HCT116 (cell line): ENCODE measurements around the gene RGS13. TPM values are rescaled to one million over a fixed set of nuclear protein-coding genes. Genes with fewer than 3 reads are reported as not detected.

ENCODE experiments used
- ATAC-seq: fragments of 200-7000 bp; cut with Tn5 transposase; 2 replicates; pipeline ENCODE4 v1.9.1; 2020; ENCODE audit warnings: mild to moderate bottlenecking, moderate library complexity
- BruUV-seq: library from RNA; stranded (reverse); fragments of 400-500 nt; replicated peaks from 2 replicates; lab custom pipeline; 2021; lab: Mats Ljungman, UMichigan
- CTCF ChIA-PET: fragments of 300-600 bp; sonication (Branson Sonifier 250); formaldehyde crosslinking; loops from one replicate; lab custom pipeline; 2021; ENCODE audit warnings: antibody characterized with exemption; lab: Charles Lee
- POLR2A ChIA-PET: fragments of 300-600, 350-600 bp; sonication (Branson Sonifier 250); formaldehyde crosslinking; loops from one replicate; lab custom pipeline; 2021; ENCODE audit warnings: antibody characterized with exemption; lab: Charles Lee
- RAD21 ChIA-PET, 2 experiments: fragments of 300-600 bp; sonication (Branson Sonifier 250); formaldehyde crosslinking; loops; one replicate each; lab custom pipeline; 2023; ENCODE audit warnings: low total read pairs in 2 of 2; ENCODE audit not compliant: uncharacterized antibody in 2 of 2, unreplicated experiment in 2 of 2, low non-redundant PET in 1 of 2; lab: Charles Lee
- DNase-seq: peaks from one replicate; pipeline ENCODE4 v3.0.0-alpha.2; 2010; ENCODE audit warnings: low read depth, low spot score
- H2AFZ ChIP-seq: fragments of 200-600 bp; shearing (Covaris generic), sonication (generic); 2 replicates; pipeline ENCODE4 v1.6.1; 2017; ENCODE audit warnings: low read depth, mixed run types, mixed read lengths, antibody characterized with exemption, low read length; ENCODE audit not compliant: poor library complexity, severe bottlenecking
- H3K27ac ChIP-seq: 2 replicates; pipeline ENCODE4 v1.5.1; 2012; ENCODE audit warnings: low read depth, low read length
- H3K27me3 ChIP-seq: fragments of 200-600 bp; sonication (generic); 2 replicates; pipeline ENCODE4 v1.6.1; 2016; ENCODE audit warnings: mixed run types, low read length, mixed read lengths; ENCODE audit not compliant: insufficient read depth
- H3K36me3 ChIP-seq, 2 experiments: fragments of 200-500 bp in 1 of 2; fragments of 200-600 bp in 1 of 2; sonication (Bioruptor generic) in 1 of 2; sonication (generic) in 1 of 2; 2 replicates each; pipeline versions ENCODE4 v1.5.1 to v1.6.1; 2014 to 2016; ENCODE audit warnings: low read length in 2 of 2, inconsistent platforms in 1 of 2, mixed read lengths in 1 of 2, mixed run types in 1 of 2; ENCODE audit not compliant: insufficient read depth in 2 of 2, control insufficient read depth in 1 of 2
- H3K4me1 ChIP-seq, 2 experiments: fragments of 200-600 bp in 1 of 2; sonication (generic) in 1 of 2; 2 replicates each; pipeline versions ENCODE4 v1.5.1 to v1.6.1; 2012 to 2017; ENCODE audit warnings: low read length in 2 of 2, inconsistent platforms in 1 of 2, mild to moderate bottlenecking in 1 of 2, mixed read lengths in 1 of 2, mixed run types in 1 of 2, moderate library complexity in 1 of 2; ENCODE audit not compliant: insufficient read depth in 2 of 2, control insufficient read depth in 1 of 2
- H3K4me2 ChIP-seq: fragments of 200-600 bp; sonication (generic); 2 replicates; pipeline ENCODE4 v1.6.1; 2017; ENCODE audit warnings: mixed run types, low read length, mixed read lengths
- H3K4me3 ChIP-seq, 2 experiments: fragments of 200-600 bp in 1 of 2; sonication (generic) in 1 of 2; replicated peaks in 1 of 2; 2 replicates each; pipeline ENCODE4 v1.5.1; 2011 to 2016; ENCODE audit warnings: low read length in 2 of 2, control low read depth in 1 of 2, low read depth in 1 of 2, mild to moderate bottlenecking in 1 of 2, mixed read lengths in 1 of 2, mixed run types in 1 of 2
- H3K79me2 ChIP-seq: fragments of 200-600 bp; sonication (generic); 2 replicates; pipeline ENCODE4 v1.6.1; 2017; ENCODE audit warnings: mild to moderate bottlenecking, mixed run types, low read length, moderate library complexity, mixed read lengths; ENCODE audit not compliant: insufficient read depth
- H3K9ac ChIP-seq: fragments of 200-600 bp; sonication (generic); 2 replicates; pipeline ENCODE4 v1.6.1; 2016; ENCODE audit warnings: low read length, mixed read lengths
- H3K9me2 ChIP-seq: fragments of 200-600 bp; sonication (generic), shearing (Covaris generic); 2 replicates; pipeline ENCODE4 v1.6.1; 2017; ENCODE audit warnings: mixed run types, mild to moderate bottlenecking, moderate library complexity; ENCODE audit not compliant: insufficient read depth
- H3K9me3 ChIP-seq, 2 experiments: fragments of 200-500 bp in 1 of 2; fragments of 200-600 bp in 1 of 2; sonication (Bioruptor generic) in 1 of 2; sonication (generic) in 1 of 2; 2 replicates each; pipeline ENCODE4 v1.6.1; 2014 to 2017; ENCODE audit warnings: low read length in 2 of 2, mixed read lengths in 2 of 2, inconsistent platforms in 1 of 2, low read depth in 1 of 2, mild to moderate bottlenecking in 1 of 2, mixed run types in 1 of 2, moderate library complexity in 1 of 2; ENCODE audit not compliant: control insufficient read depth in 1 of 2, insufficient read depth in 1 of 2
- H4K20me1 ChIP-seq: fragments of 200-600 bp; sonication (generic), shearing (Covaris generic); 2 replicates; pipeline ENCODE4 v1.6.1; 2017; ENCODE audit warnings: mixed run types, mild to moderate bottlenecking, moderate library complexity; ENCODE audit not compliant: insufficient read depth
- CBX3 ChIP-seq: IDR thresholded peaks from 2 replicates; pipeline ENCODE4 v1.6.1; 2012; ENCODE audit warnings: low read depth
- EGR1 ChIP-seq: IDR thresholded peaks from 2 replicates; pipeline ENCODE4 v1.6.1; 2012; ENCODE audit warnings: low read depth
- ELF1 ChIP-seq: IDR thresholded peaks from 2 replicates; pipeline ENCODE4 v1.6.1; 2012; ENCODE audit warnings: low read depth, borderline replicate concordance
- FOSL1 ChIP-seq: IDR thresholded peaks from 2 replicates; pipeline ENCODE4 v1.6.1; 2012; ENCODE audit warnings: low read depth
- JUND ChIP-seq: IDR thresholded peaks from 2 replicates; pipeline ENCODE4 v1.6.1; 2012
- POLR2A ChIP-seq: IDR thresholded peaks from 2 replicates; pipeline ENCODE4 v1.7.0; 2011; ENCODE audit warnings: borderline replicate concordance; ENCODE audit not compliant: insufficient read depth, insufficient read length; ENCODE audit errors: extremely low read depth
- RAD21 ChIP-seq: IDR thresholded peaks from 2 replicates; pipeline ENCODE4 v1.6.1; 2012; ENCODE audit warnings: low read depth, mild to moderate bottlenecking
- SP1 ChIP-seq: IDR thresholded peaks from 2 replicates; pipeline ENCODE4 v1.6.1; 2012; ENCODE audit warnings: low read depth
- TCF7L2 ChIP-seq: IDR thresholded peaks from 2 replicates; pipeline ENCODE4 v1.7.0; 2011; ENCODE audit warnings: borderline replicate concordance, inconsistent platforms; ENCODE audit not compliant: insufficient read depth, insufficient read length; ENCODE audit errors: extremely low read depth
- ZFX ChIP-seq: fragments of 450-650 bp; IDR thresholded peaks from 2 replicates; pipeline ENCODE4 v1.6.1; 2017
- ZNF274 ChIP-seq: fragments of 200-500 bp; sonication (Bioruptor generic); IDR thresholded peaks from 2 replicates; pipeline ENCODE4 v1.6.1; 2014; ENCODE audit warnings: mild to moderate bottlenecking, low read depth, low read length, inconsistent platforms
- intact Hi-C: fragments of 100-400 bp; cut with micrococcal nuclease; formaldehyde crosslinking; loops from 2 replicates; pipeline ENCODE4 v1.10.0; 2022
- total RNA-seq: library from RNA; stranded (reverse); gene quantifications from one replicate; pipeline ENCODE4 v1.2.1, GENCODE V29; 2021; ENCODE audit not compliant: unreplicated experiment
- TF ChIP-seq, protein P1 (sequence below): IDR thresholded peaks from 2 replicates; pipeline ENCODE4 v1.6.1; 2012
- TF ChIP-seq, protein P2 (sequence below): IDR thresholded peaks from 2 replicates; pipeline ENCODE4 v1.6.1; 2011; ENCODE audit warnings: mild to moderate bottlenecking, low read length, moderate library complexity; ENCODE audit not compliant: insufficient replicate concordance; ENCODE audit errors: extremely low read depth
- TF ChIP-seq, protein P3 (sequence below): IDR thresholded peaks from 2 replicates; pipeline ENCODE4 v1.6.1; 2012; ENCODE audit warnings: low read depth

RGS13 gene
- total RNA-seq, 1 experiment from 2014 or later = not detected

DNA sequence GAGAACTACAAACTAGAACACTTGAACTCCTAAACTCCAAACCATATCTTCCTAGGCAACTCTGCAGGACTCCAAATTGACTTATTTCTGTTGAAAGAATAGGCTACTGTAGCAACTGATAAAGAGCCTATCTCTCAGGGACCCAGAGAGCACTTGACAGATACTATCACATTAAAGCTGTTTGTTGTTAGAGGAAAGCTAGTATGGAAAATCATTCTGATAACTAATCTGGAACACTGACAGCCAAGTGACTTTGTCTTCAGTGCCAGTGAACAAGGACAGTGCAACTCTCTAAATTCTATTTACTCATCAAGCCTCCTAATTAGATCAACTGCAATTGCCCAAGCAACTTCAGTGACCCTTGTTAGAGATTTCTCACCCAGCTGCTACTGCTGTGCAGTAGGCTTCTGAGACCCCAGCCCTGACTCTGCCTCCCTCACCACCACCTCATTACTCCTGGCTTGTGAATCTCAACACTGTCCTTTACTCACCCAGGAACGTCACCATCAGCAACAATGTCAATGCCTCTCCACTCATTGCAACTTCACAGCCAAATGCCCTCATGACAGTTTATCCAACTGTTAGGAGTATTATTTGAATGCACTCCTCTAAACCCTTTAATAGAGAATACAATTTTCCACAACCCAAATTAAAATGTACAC lies 7.4 kb upstream of the RGS13 start:
- H3K27ac ChIP-seq = no peak overlapping the region
- no peaks in the 10 kb centered on the region for H3K9me2 ChIP-seq
- intact Hi-C loops = no loop called here
- TF ChIP-seq, protein P1, sequence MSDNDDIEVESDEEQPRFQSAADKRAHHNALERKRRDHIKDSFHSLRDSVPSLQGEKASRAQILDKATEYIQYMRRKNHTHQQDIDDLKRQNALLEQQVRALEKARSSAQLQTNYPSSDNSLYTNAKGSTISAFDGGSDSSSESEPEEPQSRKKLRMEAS = no peak
- no peak for TF ChIP-seq ELF1
- TF ChIP-seq RAD21 = no peak
- no peak for TF ChIP-seq SP1
- no peak for TF ChIP-seq JUND
- no peak for TF ChIP-seq ZFX
- no peak for TF ChIP-seq ZNF274
- no peak for TF ChIP-seq EGR1
- TF ChIP-seq, protein P2, sequence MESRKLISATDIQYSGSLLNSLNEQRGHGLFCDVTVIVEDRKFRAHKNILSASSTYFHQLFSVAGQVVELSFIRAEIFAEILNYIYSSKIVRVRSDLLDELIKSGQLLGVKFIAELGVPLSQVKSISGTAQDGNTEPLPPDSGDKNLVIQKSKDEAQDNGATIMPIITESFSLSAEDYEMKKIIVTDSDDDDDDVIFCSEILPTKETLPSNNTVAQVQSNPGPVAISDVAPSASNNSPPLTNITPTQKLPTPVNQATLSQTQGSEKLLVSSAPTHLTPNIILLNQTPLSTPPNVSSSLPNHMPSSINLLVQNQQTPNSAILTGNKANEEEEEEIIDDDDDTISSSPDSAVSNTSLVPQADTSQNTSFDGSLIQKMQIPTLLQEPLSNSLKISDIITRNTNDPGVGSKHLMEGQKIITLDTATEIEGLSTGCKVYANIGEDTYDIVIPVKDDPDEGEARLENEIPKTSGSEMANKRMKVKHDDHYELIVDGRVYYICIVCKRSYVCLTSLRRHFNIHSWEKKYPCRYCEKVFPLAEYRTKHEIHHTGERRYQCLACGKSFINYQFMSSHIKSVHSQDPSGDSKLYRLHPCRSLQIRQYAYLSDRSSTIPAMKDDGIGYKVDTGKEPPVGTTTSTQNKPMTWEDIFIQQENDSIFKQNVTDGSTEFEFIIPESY = no peak
- TF ChIP-seq CBX3 = no peak
- TF ChIP-seq, protein P3, sequence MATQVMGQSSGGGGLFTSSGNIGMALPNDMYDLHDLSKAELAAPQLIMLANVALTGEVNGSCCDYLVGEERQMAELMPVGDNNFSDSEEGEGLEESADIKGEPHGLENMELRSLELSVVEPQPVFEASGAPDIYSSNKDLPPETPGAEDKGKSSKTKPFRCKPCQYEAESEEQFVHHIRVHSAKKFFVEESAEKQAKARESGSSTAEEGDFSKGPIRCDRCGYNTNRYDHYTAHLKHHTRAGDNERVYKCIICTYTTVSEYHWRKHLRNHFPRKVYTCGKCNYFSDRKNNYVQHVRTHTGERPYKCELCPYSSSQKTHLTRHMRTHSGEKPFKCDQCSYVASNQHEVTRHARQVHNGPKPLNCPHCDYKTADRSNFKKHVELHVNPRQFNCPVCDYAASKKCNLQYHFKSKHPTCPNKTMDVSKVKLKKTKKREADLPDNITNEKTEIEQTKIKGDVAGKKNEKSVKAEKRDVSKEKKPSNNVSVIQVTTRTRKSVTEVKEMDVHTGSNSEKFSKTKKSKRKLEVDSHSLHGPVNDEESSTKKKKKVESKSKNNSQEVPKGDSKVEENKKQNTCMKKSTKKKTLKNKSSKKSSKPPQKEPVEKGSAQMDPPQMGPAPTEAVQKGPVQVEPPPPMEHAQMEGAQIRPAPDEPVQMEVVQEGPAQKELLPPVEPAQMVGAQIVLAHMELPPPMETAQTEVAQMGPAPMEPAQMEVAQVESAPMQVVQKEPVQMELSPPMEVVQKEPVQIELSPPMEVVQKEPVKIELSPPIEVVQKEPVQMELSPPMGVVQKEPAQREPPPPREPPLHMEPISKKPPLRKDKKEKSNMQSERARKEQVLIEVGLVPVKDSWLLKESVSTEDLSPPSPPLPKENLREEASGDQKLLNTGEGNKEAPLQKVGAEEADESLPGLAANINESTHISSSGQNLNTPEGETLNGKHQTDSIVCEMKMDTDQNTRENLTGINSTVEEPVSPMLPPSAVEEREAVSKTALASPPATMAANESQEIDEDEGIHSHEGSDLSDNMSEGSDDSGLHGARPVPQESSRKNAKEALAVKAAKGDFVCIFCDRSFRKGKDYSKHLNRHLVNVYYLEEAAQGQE = no peak
- no peak for TF ChIP-seq FOSL1
- TF ChIP-seq TCF7L2 = no peak
- no peak for TF ChIP-seq POLR2A
- CTCF ChIA-PET = no interaction called here
- H3K4me2 ChIP-seq = no peak overlapping the region
- H3K27me3 ChIP-seq = no peaks in the 10 kb centered on the region
- POLR2A ChIA-PET = no interaction called here
- ATAC-seq (no peak), DNase-seq (no peak)
- no peaks in the 10 kb centered on the region for H3K79me2 ChIP-seq
- H3K9me3 ChIP-seq = no peaks in the 10 kb centered on the region
- H3K4me1 ChIP-seq = peaks cover 0 to 5% of the 10 kb centered on the region in 2 experiments; a peak in 1 of 4 replicates
- no TSS peak for BruUV-seq
- RAD21 ChIA-PET = no interaction called here
- H3K9ac ChIP-seq = no peak overlapping the region
- H2AFZ ChIP-seq = no peak overlapping the region
- no peak overlapping the region for H3K4me3 ChIP-seq
- H3K36me3 ChIP-seq = no peaks in the 10 kb centered on the region
- H4K20me1 ChIP-seq = no peaks in the 10 kb centered on the region
